Measurements from ENCODE around the gene PTPN12.

DNA sequence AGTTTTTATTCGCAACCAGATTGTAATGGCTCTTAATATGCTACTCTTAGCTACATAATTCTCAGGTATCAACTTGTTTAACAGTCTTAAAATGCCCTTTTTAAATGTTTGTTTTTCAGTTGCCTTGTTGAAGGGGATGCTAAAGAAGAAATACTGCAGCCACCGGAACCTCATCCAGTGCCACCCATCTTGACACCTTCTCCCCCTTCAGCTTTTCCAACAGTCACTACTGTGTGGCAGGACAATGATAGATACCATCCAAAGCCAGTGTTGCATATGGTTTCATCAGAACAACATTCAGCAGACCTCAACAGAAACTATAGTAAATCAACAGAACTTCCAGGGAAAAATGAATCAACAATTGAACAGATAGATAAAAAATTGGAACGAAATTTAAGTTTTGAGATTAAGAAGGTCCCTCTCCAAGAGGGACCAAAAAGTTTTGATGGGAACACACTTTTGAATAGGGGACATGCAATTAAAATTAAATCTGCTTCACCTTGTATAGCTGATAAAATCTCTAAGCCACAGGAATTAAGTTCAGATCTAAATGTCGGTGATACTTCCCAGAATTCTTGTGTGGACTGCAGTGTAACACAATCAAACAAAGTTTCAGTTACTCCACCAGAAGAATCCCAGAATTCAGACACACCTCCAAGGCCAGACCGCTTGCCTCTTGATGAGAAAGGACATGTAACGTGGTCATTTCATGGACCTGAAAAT is 89.7 kb downstream of the PTPN12 start:
- TF ChIP-seq POLR2A (IDR thresholded peaks at IDR 0.05) (no peak), POLR2AphosphoS5 (IDR thresholded peaks at IDR 0.05) (no peak)
- TF ChIP-seq, protein P1, sequence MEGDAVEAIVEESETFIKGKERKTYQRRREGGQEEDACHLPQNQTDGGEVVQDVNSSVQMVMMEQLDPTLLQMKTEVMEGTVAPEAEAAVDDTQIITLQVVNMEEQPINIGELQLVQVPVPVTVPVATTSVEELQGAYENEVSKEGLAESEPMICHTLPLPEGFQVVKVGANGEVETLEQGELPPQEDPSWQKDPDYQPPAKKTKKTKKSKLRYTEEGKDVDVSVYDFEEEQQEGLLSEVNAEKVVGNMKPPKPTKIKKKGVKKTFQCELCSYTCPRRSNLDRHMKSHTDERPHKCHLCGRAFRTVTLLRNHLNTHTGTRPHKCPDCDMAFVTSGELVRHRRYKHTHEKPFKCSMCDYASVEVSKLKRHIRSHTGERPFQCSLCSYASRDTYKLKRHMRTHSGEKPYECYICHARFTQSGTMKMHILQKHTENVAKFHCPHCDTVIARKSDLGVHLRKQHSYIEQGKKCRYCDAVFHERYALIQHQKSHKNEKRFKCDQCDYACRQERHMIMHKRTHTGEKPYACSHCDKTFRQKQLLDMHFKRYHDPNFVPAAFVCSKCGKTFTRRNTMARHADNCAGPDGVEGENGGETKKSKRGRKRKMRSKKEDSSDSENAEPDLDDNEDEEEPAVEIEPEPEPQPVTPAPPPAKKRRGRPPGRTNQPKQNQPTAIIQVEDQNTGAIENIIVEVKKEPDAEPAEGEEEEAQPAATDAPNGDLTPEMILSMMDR (IDR thresholded peaks at IDR 0.05) = no peak
